HG03575 (cell line): ENCODE data around the gene VPS13D.

Source experiments
- ATAC-seq: cut with Tn5 transposase; IDR thresholded peaks from one replicate; pipeline ENCODE4 v1.9.1; 2021; ENCODE audit not compliant: unreplicated experiment, insufficient number of reproducible peaks, low FRiP score; ENCODE audit errors: extremely low read depth

VPS13D gene

GRCh38 chr1:12434174-12434573 lies 204.3 kb downstream of the VPS13D start:
- no peak for ATAC-seq

- ATAC-seq, result no peak
These were observed 204.9 kb downstream of the VPS13D start for GRCh38 chr1:12434686-12435085.

GRCh38 chr1:12435639-12436344 lies 206.0 kb downstream of the VPS13D start:
- peak; percentile 49 for ATAC-seq

- ATAC-seq, result no peak
These were observed 206.5 kb downstream of the VPS13D start for GRCh38 chr1:12436345-12436658.

GRCh38 chr1:12436817-12437599 lies 207.2 kb downstream of the VPS13D start:
- ATAC-seq, result no peak

GRCh38 chr1:12437629-12438028 lies 207.8 kb downstream of the VPS13D start:
- ATAC-seq, result no peak

DNA sequence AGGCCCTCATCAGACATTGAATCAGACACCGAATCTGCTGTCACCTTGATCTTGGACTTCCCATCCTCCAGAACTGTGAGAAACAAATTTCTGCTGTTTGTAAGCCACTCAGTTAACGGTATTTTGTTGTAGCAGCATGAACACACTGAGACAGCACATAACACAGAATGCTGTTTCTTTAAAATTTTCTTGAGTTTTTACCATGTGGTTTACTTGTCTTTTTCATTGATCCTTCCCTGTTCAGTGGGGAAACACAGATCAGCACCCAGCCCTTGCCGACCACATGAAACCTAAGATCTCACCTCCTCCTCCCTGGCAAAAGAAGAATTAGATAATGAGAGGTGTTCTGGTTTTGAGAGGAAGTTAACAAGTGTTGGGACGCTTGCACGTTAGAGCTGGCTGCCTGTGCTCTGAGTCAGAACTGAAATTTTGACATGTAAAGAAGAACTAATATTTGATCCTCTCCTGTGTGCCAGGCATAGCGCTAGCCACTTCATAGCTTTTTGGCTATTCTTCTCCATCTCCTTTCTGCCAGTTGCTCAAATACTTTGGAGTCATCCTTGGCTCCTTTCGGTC lies 208.6 kb downstream of the VPS13D start:
- ATAC-seq, result no peak

DNA sequence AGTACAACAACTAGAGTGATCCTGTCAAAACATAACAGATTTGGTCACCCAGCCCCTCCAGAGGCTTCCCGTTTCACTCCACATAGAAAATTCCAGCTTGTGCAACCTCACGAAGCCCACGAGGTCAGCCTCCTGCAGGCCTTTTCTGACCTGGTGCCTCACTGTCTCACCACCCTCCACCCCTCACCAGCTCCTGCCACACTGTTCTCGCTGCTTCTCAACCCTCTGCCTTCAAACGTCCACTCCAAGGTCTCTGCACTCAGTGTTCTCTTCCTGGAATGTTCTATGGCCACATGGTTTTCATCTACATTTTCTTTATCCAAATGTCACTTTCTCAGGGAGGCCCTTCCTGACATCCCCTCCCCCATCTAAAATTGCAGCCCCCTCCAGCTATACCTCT lies 209.2 kb downstream of the VPS13D start:
- no peak for ATAC-seq

GRCh38 chr1:12441414-12442105 lies 211.7 kb downstream of the VPS13D start:
- ATAC-seq, result no peak

- no peak for ATAC-seq
These were observed 212.4 kb downstream of the VPS13D start for GRCh38 chr1:12442217-12442616.

DNA sequence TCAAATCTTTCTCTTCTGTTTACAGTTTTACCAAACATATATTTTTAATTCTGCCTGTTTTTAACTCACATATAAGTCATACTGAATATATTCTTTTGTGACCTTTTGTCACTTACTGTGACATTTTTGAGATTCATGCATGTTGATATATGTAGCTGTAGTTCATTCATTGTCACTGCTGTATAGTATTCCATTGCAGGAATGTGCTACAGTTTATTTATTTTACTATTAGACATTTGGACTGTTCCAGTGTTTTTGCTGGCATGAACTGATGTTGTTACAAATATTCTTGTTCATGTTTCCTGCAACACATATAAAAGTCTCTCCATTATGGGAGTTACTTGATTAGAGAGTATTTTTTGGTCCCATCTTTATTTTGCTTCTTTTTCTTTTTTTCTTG lies 213.3 kb downstream of the VPS13D start:
- no peak for ATAC-seq

DNA sequence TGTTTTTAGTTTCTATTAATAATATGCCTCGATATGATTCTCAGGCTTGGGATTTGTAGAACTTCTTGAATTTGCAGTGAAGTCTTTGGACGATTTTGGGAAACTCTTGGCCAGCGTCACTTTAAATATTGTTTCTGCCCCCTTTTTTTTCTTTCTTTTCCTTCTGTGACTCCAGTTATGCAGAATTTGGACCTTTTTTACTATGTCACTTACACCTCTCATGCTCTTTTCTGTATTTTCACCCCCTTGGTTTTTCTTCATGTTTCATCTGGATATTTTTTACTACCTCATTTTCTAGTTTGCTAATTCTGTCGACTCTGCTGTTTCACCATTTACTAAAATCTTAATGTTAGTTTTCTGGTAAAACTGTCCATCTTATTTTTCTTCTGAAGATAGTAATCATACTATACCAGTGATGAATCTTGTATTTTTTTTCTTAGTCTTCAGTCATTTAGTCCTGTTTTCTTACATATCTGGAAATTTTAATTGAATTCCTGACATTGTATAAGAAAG lies 214.6 kb downstream of the VPS13D start:
- no peak for ATAC-seq

- ATAC-seq, result no peak
These were observed 215.4 kb downstream of the VPS13D start for GRCh38 chr1:12445257-12445656.

DNA sequence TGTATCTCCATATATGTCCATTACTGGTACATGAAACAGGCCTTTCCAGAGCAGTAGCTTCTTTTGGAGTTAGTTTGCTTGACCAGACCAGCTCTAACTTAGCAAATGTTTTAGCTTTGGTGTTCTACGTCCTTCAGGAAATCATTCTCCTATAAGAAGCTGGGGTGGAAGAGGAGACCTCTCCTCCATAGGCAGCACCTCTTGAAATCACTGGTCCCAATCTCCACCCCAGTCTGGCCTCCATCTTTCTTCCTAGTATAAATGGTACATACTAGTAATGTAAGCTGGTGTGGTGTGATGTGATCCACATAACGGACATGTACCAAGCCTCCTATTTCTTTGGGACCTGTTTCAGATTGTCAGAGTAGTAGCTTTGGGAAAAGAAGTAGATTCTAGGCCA lies 216.8 kb downstream of the VPS13D start:
- no peak for ATAC-seq

DNA sequence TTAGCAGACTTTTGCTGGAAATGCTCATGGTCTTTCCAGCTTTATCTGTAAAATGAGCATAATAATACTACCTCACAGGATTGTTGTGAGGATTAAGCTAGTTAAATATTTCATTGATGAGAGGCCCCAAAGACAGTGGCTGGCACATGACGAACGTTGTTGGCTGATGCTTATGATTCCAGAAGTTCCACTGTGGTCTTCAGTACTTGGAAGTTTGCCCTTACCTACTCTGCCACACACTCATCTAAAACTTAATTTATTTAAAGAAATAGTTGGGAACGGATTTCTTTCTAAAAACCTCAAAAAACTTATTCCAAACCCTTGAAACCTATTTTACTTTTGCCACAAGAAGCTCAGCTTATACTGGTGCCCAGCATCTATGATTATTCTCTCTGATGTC lies 217.5 kb downstream of the VPS13D start:
- no peak for ATAC-seq

GRCh38 chr1:12447849-12448312 lies 218.1 kb downstream of the VPS13D start:
- ATAC-seq, result no peak

DNA sequence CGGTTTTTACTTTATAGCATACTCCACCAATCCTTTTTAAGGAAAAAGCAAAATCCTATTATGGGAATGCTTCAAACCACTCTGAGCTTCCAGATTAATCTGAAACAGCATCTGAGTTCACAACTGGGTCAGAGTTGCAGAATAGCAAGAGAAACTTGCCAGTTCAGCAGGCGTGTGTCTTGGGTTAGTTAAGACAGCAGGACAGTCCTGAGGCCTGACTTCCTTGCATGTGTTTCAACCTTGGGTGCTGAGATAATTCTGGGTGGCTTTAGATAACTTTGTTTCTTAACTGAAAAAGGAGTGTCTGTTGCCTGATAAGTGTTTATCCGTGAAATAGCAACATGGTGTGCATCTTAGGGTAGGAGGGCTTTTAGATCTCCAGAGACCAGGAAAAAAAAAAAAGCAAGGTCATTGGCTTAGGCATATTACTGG lies 218.9 kb downstream of the VPS13D start:
- ATAC-seq, result no peak

DNA sequence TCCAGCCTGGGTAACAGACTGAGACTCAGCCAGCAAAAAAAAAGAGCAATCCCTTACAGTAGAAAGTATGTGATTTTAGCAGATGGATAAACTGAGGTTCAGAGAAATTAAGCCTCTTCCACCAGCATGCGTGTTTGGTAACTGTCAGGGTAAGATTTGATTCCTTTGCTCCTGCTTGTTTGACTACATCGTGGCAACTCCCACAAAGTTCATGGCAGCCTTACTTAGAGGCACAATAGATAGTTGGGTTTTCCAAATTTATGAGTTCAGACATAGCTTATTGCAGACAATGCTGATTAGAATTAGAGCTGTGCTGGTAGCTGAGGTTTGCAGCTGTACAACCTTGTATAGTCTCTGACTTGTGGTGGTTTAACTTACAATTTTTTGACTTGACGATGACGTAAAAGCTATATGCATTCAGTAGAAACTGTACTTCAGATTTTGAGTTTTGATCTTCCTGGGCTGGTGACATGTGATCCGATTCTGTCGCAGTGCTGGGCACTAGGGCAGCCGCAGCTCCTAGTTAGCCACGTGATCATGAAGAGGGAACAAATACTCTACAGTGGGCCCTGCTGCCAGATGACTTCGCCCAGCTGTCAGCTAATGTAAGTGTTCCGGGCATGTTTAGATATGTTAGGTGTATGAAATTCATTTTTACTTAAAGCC lies 220.4 kb downstream of the VPS13D start:
- ATAC-seq, result no peak
